GM15510 (cell line): Measurements from ENCODE around the gene LRRC2.

ENCODE experiments used
- POLR2A ChIP-seq: IDR thresholded peaks from 3 replicates; pipeline ENCODE4 v1.6.1; 2011; ENCODE audit warnings: borderline replicate concordance; ENCODE audit not compliant: insufficient read length; ENCODE audit errors: extremely low read depth

The LRRC2 gene

DNA sequence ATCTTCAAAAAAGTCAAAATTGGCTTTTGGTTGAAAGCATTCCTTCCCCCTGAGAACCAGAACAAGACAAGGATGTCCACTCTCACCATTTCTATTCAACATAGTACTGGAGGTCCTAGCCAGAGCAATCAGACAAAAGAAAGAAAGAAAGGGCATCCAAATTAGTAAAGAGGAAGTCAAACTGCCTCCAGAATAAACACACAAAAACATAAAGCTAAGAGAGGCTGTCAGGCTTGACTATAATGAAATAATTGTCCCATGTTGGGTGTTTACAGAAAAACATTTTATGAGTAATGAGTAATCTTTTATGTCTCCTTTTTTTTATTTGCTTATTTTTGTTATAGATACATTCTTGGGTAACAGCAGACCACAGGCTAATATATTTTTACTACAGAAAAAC lies 27.9 kb upstream of the LRRC2 start:
- no peak for TF ChIP-seq POLR2A

DNA sequence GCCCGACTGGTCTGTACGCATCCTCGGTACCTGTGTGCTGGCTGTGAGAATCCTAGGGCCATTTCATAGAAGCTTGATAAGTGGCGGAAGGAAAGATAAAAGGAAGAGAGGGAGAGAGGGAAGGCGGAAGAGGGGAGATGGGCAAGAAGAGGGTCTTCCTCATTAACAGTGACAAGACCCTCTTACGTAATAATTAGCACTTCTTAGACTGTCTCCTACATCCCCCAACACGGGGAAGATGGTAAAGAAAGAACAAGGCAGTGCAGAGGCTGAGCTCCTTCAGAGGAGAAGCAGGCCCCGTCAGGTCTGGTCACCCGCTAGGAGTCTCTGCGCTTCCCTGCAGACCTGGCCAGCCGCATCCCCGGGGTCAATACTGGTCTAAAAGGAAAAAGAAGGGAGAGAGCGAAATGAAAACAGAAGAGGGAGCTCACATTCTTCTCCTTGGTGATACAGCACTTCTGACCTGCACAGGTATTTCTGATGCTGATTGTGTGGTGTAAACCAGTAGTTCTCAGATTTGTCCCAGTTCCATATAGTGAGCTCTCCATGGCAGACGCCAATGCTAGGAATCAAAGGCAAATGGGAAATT lies 27.3 kb upstream of the LRRC2 start:
- TF ChIP-seq POLR2A = no peak

DNA sequence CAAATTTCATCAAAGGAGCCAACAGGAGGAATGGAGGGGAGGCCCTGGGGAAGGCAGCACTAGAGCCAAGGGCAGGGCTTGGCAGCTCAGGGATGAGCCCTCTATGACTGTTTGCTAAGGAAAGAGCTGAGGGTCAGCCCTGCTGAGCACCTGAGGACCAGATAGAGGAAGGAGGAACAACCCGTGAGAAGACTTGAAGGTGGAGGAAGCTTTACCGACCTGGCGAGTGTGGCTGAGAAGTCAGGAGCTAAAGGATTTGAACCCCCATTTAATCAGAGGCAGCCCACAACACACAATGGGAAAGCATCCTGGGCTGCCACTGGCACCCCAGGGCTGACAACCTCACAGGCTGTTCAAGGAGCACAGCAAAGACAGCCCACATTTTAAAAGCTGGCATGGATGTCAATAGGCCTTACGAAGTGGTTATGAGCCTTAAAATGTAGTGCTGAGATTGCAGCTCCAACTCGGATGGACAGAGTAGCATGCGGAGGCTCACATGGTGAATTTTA lies 20.7 kb upstream of the LRRC2 start:
- TF ChIP-seq POLR2A = no peak

DNA sequence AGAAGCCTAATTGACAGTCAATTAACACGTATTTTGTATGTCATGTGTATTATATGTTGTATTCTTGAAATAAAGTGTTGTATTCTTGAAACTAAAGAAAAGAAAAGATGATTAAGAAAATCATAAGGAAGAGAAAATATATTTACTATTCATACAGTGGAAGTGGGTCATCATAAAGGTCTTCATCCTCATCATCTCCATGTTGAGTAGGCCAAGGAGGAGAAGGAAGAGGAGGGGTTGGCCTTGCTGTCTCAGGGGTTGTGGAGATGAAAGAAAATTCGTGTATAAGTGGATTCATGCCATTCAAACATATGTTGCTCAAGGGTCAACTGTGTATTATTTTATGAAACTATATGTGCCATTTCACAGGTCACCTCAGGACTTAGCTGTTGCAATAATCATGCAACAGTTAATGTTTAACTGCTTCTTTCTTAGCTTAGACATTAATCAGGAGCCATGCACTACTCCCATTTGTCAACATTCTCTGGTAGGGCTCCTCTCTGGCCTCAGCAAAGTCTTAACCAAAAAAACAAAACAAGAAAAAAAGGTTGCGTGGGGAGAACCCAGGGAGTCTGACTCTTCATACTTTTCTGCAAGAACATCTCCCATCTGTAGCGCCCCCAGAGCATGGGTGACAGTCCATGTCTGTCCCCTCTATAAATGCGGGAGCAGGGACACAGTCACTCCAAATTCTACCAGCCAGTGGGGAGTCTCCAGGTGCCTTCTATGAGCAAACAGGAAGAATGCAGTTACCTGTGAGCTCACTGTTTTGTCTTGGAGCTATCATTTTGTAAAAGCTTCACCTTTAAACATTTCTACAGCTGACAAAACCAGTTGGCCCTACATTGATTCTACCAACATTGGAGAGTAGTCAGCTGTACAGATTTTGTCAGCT lies 19.9 kb upstream of the LRRC2 start:
- no peak for TF ChIP-seq POLR2A

DNA sequence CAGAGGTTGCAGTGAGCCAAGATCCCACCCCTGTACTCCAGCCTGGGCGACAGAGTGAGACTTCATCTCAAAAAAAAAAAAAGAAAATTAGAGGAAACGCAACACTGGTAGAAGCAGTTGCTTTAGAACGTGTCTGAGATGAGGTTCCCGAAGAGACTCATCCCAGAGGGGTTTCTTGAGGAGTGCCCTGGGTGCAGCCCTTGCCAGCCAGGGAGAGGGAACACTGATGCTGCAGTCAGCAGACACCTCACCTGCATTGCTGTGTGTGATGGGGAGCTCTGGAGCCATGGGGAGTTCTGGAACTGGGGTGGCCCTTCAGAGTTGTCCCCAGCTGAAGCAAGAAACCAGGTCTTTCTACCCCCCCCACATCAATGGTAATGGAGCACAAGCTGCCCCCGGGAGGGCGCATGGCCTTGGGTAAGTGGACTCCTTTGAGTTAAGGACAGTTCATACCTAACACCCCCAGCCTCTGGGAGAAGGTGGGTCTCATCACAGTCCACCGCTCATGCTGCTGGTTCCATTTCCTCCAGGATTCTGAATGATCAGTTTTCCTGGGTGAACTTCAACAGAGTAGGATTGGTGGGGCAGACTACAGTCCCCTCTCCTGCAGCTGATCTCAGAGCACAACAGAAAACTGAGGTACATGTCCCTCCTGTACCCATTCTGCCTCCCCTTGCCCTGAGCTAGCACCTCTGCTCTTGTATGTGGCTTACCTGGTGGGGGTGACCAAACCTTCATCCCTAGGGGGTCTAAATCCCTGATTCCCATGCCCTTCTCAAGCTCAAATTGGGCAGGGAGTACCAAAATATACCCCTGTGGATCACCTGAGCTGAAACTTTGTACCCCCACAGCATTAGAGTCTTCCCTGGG lies 18.7 kb upstream of the LRRC2 start:
- no peak for TF ChIP-seq POLR2A

DNA sequence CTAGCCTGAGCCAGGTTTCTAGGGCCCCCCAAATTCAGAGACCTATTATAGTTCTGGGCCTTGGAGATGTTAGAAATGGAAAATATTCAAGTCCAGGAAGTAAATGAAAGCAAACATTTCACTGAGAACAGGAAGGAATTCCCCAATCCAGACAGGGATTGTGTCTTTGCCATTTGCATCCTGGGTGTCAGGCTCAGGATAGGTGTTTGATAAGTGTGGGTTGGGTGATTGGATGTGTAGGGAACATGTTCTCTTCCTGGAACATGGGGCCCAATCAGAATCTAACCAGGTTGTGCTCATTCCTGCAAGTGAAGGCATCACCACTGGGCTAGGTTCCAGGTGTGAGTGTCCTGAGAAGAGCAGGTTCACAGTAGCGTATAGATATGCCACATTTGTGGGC lies 14.6 kb upstream of the LRRC2 start:
- TF ChIP-seq POLR2A = no peak

DNA sequence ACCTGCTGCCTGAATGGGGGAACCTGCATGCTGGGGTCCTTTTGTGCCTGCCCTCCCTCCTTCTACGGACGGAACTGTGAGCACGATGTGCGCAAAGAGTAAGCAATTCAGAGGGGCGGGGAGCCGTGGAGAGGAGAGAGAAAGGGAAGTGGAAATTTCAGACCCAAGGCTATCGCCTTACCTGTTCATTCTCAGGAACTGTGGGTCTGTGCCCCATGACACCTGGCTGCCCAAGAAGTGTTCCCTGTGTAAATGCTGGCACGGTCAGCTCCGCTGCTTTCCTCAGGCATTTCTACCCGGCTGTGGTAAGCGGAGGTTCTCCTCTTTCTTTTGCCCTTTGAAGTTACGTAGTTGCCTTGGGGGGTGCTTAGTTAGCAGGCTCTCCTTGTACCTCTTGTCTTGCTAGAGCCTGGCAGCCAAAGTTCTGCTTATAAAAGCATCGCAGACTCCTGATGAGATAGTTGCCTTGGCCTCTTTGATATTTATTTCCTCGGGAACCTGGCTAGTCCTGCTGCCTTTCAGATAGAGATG lies 13.7 kb upstream of the LRRC2 start:
- TF ChIP-seq POLR2A = no peak

DNA sequence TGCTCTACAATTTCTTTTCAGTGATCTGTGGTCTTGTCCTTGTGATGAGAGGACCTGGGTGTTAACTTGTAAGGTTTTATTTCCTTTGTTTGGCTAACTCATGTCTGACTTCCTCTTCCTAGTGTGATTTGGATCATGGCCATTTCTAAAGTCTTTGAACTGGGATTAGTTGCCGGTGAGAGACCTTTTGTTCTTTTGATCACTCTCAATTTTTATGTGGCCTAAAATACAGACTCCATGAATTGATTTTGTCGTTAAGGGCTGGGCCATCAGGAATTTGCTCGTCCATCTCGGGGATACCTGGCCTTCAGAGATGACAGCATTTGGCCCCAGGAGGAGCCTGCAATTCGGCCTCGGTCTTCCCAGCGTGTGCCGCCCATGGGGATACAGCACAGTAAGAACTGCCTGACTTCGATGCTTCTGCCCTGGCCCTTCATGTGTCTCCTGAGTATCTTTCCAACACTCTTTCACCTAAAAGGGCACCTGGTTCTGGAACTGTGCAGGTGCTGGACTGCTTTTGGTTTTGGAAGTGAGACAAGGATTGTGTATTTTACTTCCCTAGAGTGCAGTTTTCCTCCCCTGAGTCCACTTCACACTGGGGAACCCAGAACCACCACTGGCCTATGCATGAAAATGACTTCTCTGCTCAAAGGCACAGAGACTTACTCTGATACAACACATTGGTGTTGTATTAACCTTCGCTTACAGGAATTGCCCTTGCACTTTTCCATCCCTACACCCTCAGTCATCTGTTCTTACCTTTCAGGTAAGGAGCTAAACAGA lies 13.1 kb upstream of the LRRC2 start:
- no peak for TF ChIP-seq POLR2A

DNA sequence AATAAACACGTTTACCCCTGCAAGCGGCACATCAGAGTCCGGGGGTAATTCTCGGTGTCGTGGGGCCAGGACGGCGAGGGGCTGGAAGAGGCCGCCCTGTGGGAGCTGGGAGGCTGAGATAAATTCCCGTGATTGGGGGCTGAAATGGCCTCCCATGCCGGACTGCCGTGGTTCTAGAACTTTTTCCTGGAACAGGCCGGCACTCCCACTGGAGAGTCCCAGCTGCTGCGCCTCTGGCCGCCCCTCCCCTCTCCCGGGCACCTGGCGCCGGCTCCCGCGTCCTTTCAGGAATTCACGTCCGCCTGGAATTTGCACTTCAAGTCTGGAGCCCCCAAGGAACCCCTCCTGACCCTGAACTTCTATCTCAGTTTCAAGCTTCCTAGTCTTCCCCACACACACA lies 10.8 kb upstream of the LRRC2 start:
- no peak for TF ChIP-seq POLR2A

DNA sequence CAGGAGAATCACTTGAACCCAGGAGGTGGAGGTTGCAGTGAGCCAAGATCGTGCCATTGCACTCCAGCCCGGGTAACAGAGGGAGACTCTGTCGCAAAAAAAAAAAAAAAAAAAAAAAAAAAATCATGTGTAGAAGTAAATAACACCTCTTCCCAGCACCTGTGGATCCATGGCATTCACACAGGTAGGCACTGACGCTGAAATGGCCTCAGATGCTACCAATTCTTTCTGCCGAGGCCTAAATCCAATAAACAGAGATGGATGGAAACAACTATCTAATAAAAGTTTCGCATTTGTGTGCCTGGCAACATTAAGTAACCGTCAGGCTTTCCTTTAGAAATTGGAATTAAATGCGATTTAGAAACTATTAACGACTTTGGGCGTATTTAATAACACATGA lies 10.3 kb upstream of the LRRC2 start:
- TF ChIP-seq POLR2A = no peak

DNA sequence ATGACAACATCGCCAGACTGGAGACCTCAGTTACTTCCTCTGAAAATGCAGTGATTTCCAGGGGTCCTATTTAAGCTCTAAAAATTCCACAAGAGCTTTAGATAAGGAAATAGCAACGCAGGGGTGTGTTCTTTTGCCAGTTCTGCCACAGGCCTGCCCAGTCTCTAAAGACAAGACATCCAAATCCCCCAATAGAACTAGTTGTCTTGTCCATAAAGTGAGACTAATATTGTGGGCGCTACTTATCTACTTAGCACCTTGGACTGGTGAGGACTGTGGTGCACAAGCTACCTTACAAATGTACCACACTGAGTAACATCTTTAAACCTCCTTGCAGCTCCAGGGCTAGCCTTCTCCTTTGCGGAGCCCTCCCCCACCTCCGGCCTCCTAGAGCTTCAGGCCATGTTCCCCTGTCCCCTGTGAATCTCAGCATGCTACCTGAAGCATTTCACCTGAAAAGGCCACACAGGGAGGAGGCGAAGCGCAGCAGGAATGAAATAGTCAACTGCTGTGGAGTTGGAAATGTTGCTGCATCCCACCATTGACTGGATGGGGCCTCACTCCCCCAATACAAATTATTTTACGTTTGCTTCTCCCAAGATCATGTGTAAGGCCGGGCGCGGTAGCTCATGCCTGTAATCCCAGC lies 9.6 kb upstream of the LRRC2 start:
- no peak for TF ChIP-seq POLR2A

DNA sequence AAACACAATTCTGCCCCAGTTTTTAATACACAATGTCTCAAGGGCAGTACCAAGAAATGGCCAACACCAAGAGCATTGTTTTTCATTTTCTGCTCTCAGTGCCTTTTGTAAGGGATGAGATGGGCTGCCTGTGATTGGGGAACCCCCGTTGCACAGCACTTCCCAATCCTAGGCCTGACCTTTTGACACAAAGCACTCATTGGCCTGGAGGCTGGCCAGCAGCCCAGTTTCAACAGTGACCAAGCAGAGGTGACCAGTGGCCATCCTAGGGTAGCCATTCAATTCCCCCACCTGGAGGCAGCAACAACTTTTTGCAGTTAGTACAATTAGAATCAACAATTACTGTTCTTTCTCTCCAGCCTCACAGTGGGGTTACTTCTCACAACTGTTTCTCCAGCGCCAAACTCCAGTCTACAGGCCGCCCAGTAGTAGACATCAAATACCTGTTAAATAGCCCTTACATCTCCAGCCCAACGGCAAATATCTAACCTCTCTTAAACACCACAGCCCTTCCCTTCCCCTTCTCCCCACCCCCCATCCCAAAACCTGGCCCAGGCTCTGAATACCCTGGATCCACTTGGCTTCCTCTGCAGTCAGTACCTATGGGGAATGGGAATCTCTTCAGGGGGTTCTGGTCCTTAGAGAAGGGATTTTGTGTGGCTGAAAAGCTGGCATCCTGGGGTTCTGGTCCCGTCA lies 8.9 kb upstream of the LRRC2 start:
- TF ChIP-seq POLR2A = no peak

DNA sequence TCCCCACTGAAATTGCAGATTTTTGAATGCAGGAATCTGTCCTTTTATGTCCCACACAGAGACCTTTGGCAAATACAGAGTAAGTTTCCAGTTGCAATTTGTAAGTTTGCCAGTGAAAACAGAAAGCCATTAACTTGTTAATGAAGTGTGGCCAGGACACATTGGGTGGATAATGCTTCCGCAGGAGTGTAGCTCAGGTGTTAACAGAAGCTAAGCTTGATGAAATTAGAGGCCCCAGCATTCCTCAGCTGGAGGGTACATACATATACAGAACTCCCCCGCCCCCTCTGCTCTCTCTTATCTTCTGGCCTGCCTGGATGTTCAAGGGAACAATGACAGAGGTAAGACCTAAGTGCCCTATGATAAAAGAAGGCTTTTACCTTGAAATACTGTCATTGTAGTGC lies 8.1 kb upstream of the LRRC2 start:
- no peak for TF ChIP-seq POLR2A

DNA sequence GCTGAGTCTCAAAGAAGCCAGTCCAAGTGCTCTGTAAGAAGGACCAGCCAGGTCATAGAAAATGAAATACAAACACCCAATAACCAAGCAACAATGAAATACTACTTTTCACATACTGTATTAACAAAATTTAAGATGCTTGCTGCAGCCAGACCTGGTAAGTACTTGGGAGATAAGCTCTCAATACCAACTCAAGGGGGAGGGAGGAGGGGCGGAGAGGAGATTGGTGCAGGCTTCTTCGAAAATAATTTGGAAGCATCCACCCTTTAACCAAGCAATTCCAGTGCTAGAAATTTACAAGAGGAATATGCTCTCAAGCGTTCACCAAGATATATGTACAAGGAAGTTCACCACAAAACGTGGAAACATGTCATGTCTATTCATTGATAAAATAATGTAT lies 7.6 kb upstream of the LRRC2 start:
- no peak for TF ChIP-seq POLR2A

DNA sequence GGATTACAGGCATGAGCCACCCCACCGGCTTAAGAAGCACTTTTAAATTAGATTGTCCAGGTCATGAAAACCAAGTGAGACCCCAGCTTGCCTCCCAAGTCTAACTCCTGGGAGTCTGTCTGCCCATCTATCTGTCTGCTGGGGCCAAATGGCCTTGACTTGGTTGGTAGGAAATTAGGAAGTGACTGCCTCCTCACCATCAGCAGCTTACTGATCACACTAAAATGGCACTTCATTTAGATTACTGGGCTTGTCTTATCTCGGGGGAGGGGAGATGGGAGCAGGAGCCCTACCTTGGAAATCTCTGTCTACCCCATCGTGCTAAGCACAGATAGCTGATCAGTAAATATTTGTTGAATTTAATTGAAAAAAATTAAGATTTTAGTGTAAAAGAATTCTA lies 5.6 kb upstream of the LRRC2 start:
- TF ChIP-seq POLR2A = no peak
